B cell (primary cell): ENCODE data around the gene HDHD2. TPM values are rescaled to one million over a fixed set of nuclear protein-coding genes. Genes with fewer than 3 reads are reported as not detected.

Experiments
- ATAC-seq: fragments of 200-7000 bp; cut with Tn5 transposase; one replicate; pipeline ENCODE4 v1.10.0; 2021; ENCODE audit warnings: low read depth, mild to moderate bottlenecking, moderate number of reproducible peaks, moderate library complexity
- CTCF ChIA-PET: fragments of 350-600 bp; sonication (Branson Sonifier 250); formaldehyde crosslinking; loops from one replicate; lab custom pipeline; 2021; ENCODE audit warnings: antibody characterized with exemption, inconsistent platforms; lab: Charles Lee
- POLR2A ChIA-PET: fragments of 350-600 bp; sonication (Branson Sonifier 250); formaldehyde crosslinking; loops from one replicate; lab custom pipeline; 2021; ENCODE audit warnings: antibody characterized with exemption; lab: Charles Lee
- DNase-seq: peaks from one replicate; pipeline ENCODE4 v3.0.0; 2013
- H2AFZ ChIP-seq: 2 replicates; pipeline ENCODE4 v1.6.1; 2012; ENCODE audit warnings: mild to moderate bottlenecking, low read depth, low read length; ENCODE audit not compliant: insufficient read depth, poor library complexity, severe bottlenecking
- H3K27ac ChIP-seq, 2 donors: 1 replicate in 1 of 2; 2 replicates in 1 of 2; pipeline ENCODE4 v1.5.1; 2012 to 2013; ENCODE audit warnings: low read length in 2 of 2, mild to moderate bottlenecking in 2 of 2, moderate library complexity in 1 of 2
- H3K27me3 ChIP-seq, 4 experiments: fragments of 200-600 bp in 1 of 4; sonication (generic) in 1 of 4; replicated peaks in 1 of 4; 1 replicate in 2 of 4; 2 replicates in 2 of 4; pipeline versions ENCODE4 v1.6.1 to v1.7.0; 2013 to 2016; ENCODE audit warnings: low read length in 3 of 4, mild to moderate bottlenecking in 2 of 4, mixed read lengths in 1 of 4, moderate library complexity in 1 of 4; ENCODE audit not compliant: insufficient read depth in 4 of 4, control insufficient read depth in 3 of 4; ENCODE audit errors: control extremely low read depth in 1 of 4
- H3K36me3 ChIP-seq, 2 experiments: replicated peaks in 1 of 2; 1 replicate in 1 of 2; 2 replicates in 1 of 2; pipeline versions ENCODE4 v1.6.1 to v1.7.1; 2013; ENCODE audit warnings: low read length in 1 of 2; ENCODE audit not compliant: insufficient read depth in 2 of 2, control insufficient read depth in 1 of 2; ENCODE audit errors: control extremely low read depth in 1 of 2, extremely low read depth in 1 of 2
- H3K4me1 ChIP-seq, 2 donors: fragments of 200-600 bp in 1 of 2; sonication (generic) in 1 of 2; 1 replicate in 1 of 2; 2 replicates in 1 of 2; pipeline versions ENCODE4 v1.5.1 to v1.6.1; 2013 to 2017; ENCODE audit warnings: low read length in 2 of 2; ENCODE audit not compliant: control insufficient read depth in 2 of 2, insufficient read depth in 2 of 2
- H3K4me2 ChIP-seq: replicated peaks from 2 replicates; pipeline ENCODE3; 2012; ENCODE audit warnings: mild to moderate bottlenecking, low read depth, low read length; ENCODE audit not compliant: poor library complexity, severe bottlenecking
- H3K4me3 ChIP-seq, 5 experiments: fragments of 200-600 bp in 1 of 5; sonication (generic) in 1 of 5; 1 replicate in 3 of 5; 2 replicates in 2 of 5; pipeline versions ENCODE4 v1.5.1 to v1.7.0; 2011 to 2016; ENCODE audit warnings: low read length in 4 of 5, mild to moderate bottlenecking in 4 of 5, low read depth in 2 of 5, control low read depth in 1 of 5, moderate library complexity in 1 of 5; ENCODE audit not compliant: insufficient read depth in 1 of 5; ENCODE audit errors: control extremely low read depth in 1 of 5, extremely low read depth in 1 of 5
- H3K79me2 ChIP-seq: fragments of 200-600 bp; sonication (generic); one replicate; pipeline ENCODE4 v1.6.0; 2016; ENCODE audit warnings: low read length; ENCODE audit not compliant: control insufficient read depth, insufficient read depth
- H3K9ac ChIP-seq: fragments of 200-600 bp; sonication (generic); 2 replicates; pipeline ENCODE4 v1.6.1; 2017; ENCODE audit warnings: mild to moderate bottlenecking, low read length, moderate library complexity
- H3K9me3 ChIP-seq, 3 donors: one replicate each; pipeline versions ENCODE4 v1.6.1 to v1.7.1; 2013; ENCODE audit warnings: low read length in 2 of 3; ENCODE audit not compliant: control insufficient read depth in 2 of 3, insufficient read depth in 1 of 3; ENCODE audit errors: control extremely low read depth in 1 of 3
- H4K20me1 ChIP-seq: 2 replicates; pipeline ENCODE4 v1.6.0; 2012; ENCODE audit warnings: mild to moderate bottlenecking, low read length; ENCODE audit not compliant: insufficient read depth, control insufficient read depth, poor library complexity, severe bottlenecking
- H3K27ac Mint-ChIP-seq: one replicate; pipeline ENCODE4 v1.8.0; 2021; ENCODE audit warnings: mixed read lengths
- H3K27me3 Mint-ChIP-seq: one replicate; pipeline ENCODE4 v1.8.0; 2021; ENCODE audit warnings: mixed read lengths
- H3K4me1 Mint-ChIP-seq: one replicate; pipeline ENCODE4 v1.8.0; 2021; ENCODE audit warnings: mixed read lengths
- H3K4me3 Mint-ChIP-seq: one replicate; pipeline ENCODE4 v1.8.0; 2021; ENCODE audit warnings: mixed read lengths
- H3K9me3 Mint-ChIP-seq: one replicate; pipeline ENCODE4 v1.8.0; 2022; ENCODE audit warnings: mixed read lengths; ENCODE audit not compliant: insufficient read depth
- CTCF ChIP-seq: fragments of 200-600 bp; IDR thresholded peaks from one replicate; pipeline ENCODE4 v1.8.0; 2022; ENCODE audit warnings: antibody characterized with exemption, mild to moderate bottlenecking
- EZH2 ChIP-seq: IDR thresholded peaks from 2 replicates; pipeline ENCODE4 v1.6.1; 2012; ENCODE audit warnings: borderline replicate concordance, low read depth, mild to moderate bottlenecking, moderate library complexity, low read length; ENCODE audit not compliant: insufficient read depth, poor library complexity, severe bottlenecking
- WGBS: methylation state at CpG from one replicate; pipeline ENCODE4 v1.1.5; 2013; ENCODE audit warnings: missing lambda C conversion rate; ENCODE audit not compliant: insufficient coverage; 5-methylcytosine and 5-hydroxymethylcytosine counted together
- intact Hi-C: fragments of 100-400 bp; cut with micrococcal nuclease; formaldehyde crosslinking; loops from one replicate; pipeline ENCODE4 v1.10.0; 2022
- polyA plus RNA-seq: library from polyadenylated mRNA; depleted of rRNA; stranded (reverse); fragments of >200 nt; gene quantifications from 2 replicates; pipeline ENCODE4 v1.2.3, GENCODE V29; 2012
- total RNA-seq, 2 donors: library from RNA; stranded (reverse); fragments of 120-200 nt in 1 of 2; gene quantifications; 1 replicate in 1 of 2; 2 replicates in 1 of 2; pipeline versions ENCODE4 v1.2.3 to v1.2.4, GENCODE V29; 2013 to 2022

HDHD2 gene
- total and polyA plus RNA-seq, 2 donors (not counting 1 experiment from before 2014, with no cell fraction given), result 7.3 to 45.5 TPM

- Histone ChIP-seq H2AFZ (no peak overlapping the region), H3K36me3 (no peaks in the 10 kb centered on the region), H4K20me1 (no peaks in the 10 kb centered on the region), H3K4me1 (no peaks in the 10 kb centered on the region), H3K27me3 (no peaks in the 10 kb centered on the region), H3K4me3 (no peak overlapping the region), H3K9ac (no peak overlapping the region), H3K79me2 (no peaks in the 10 kb centered on the region), H3K4me2 (no peak overlapping the region), H3K9me3 (no peaks in the 10 kb centered on the region), H3K27ac (no peak overlapping the region)
- WGBS, result 100% methylated on average over 5 of the region's 7 CpGs
- Mint-ChIP-seq H3K27me3 (no peaks in the 10 kb centered on the region), H3K9me3 (no peaks in the 10 kb centered on the region), H3K4me1 (no peaks in the 10 kb centered on the region), H3K27ac (no peak overlapping the region), H3K4me3 (no peak overlapping the region)
- ATAC-seq (no peak), DNase-seq (no peak)
- CTCF ChIA-PET, result no interaction called here
- intact Hi-C loops, result no loop called here
- POLR2A ChIA-PET, result no interaction called here
- TF ChIP-seq EZH2, result no peak
- TF ChIP-seq CTCF, result no peak
Measured at GRCh38 chr18:47077111-47077510, 73.2 kb downstream of the HDHD2 start.

- Mint-ChIP-seq H3K4me1 (no peaks in the 10 kb centered on the region), H3K27ac (no peak overlapping the region), H3K27me3 (no peaks in the 10 kb centered on the region), H3K4me3 (no peak overlapping the region), H3K9me3 (no peaks in the 10 kb centered on the region)
- no peaks in the 10 kb centered on the region for H4K20me1 ChIP-seq
- no peak overlapping the region for H2AFZ ChIP-seq
- no peaks in the 10 kb centered on the region for H3K4me1 ChIP-seq
- TF ChIP-seq CTCF, result no peak
- no peak for TF ChIP-seq EZH2
- WGBS, result 75% methylated on average over 6 of the region's 13 CpGs
- ATAC-seq, result no peak
- no peaks in the 10 kb centered on the region for H3K27me3 ChIP-seq
- no peak overlapping the region for H3K4me2 ChIP-seq
- H3K9me3 ChIP-seq, result no peaks in the 10 kb centered on the region
- CTCF ChIA-PET, result no interaction called here
- intact Hi-C loops, result no loop called here
- no peaks in the 10 kb centered on the region for H3K36me3 ChIP-seq
- no peak overlapping the region for H3K4me3 ChIP-seq
- H3K27ac ChIP-seq, result no peak overlapping the region
- no peaks in the 10 kb centered on the region for H3K79me2 ChIP-seq
- H3K9ac ChIP-seq, result no peak overlapping the region
- DNase-seq, result no peak
- POLR2A ChIA-PET, result no interaction called here
Measured at GRCh38 chr18:47075098-47075883, 75.0 kb downstream of the HDHD2 start.
